ENCODE measurements around the gene ERG28. TPM values are rescaled to one million over a fixed set of nuclear protein-coding genes. Genes with fewer than 3 reads are reported as not detected.

Gene ERG28, protein sequence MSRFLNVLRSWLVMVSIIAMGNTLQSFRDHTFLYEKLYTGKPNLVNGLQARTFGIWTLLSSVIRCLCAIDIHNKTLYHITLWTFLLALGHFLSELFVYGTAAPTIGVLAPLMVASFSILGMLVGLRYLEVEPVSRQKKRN
- 31.0 and 36.1 TPM in 2 replicates for total RNA-seq (2022)
- Bru-seq, nascent RNA = percentile 74 among the genes with signal in this experiment
- percentile 73 among the genes with signal in this experiment for BruChase-seq, experiment 1, labeled RNA remaining after a 2-hour chase
- percentile 89 among the genes with signal in this experiment for BruChase-seq, experiment 2, labeled RNA remaining after a 6-hour chase
- long read RNA-seq, transcript ERG28-201 (5 exons, 2,633 nt) = major isoform, 238 of 265 reads
- long read RNA-seq, partial matches to known transcripts = 10 of 265 reads
- long read RNA-seq, other reads (novel, unspliced or antisense) = 17 of 265 reads

DNA sequence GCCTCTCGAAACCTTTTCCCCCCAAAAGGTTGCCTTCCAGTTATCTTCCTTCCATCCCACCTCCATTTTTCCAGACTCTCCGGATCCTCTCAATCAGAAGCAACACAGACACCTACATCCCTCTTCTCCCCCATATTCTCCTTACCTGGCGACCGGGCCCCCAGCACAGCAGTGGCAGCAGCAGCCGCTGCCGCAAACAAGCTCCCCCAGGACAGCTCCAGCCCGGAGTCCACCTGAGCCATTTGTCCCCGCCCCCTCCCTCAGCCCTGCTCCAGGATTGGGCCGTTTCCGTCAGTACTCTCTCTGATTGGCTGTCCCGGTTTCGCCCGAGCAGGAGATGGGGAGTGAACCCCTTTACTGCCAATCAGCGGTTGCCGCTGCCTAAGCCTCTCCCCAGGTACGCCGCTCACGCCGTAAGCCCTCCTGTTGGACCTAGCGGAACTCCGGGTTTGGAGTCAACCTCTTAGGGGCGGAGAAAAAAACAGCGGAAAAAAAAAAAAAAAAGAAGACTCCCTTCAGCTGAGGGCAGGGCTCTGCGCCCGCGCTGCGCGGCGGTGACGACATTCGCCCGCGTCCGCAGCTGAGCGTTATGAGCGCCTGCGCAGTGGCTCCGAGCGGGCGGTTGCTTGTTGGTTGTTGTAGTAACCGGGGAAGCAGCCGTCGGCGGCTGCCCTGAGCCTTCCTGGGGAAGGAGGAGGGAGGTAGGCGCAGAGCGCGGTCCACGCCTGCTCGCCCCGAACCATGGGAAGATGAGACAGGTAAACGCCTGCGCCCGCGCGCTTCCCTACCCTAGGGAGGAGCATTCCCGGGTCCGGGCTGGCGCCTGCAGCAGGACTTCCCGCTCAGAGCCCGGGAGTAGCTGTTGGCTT lies at the start of gene ERG28, which contains the start of gene TTLL5:
Gene ERG28 (minus strand): TSS at position 247 of the 869 bp plus-strand sequence. CDS start 3,374 bp downstream, outside the sequence.
Gene TTLL5 (plus strand): TSS at position 617 of the 869 bp plus-strand sequence. CDS start 1,904 bp downstream, outside the sequence.
- no peaks in the 10 kb centered on the region for H3K27me3 Mint-ChIP-seq (ENCODE audit: insufficient read depth, unreplicated experiment)
- peak within 1 kb of the TSS; percentile 92 for H3K27ac Mint-ChIP-seq (ENCODE audit: unreplicated experiment)
- H3K9me3 ChIP-seq = no peaks in the 10 kb centered on the region
- CTCF ChIA-PET = interaction anchor here (0.6 to 6.4 kb wide), 11 partner anchors 21 to 1409 kb away, joined by 3 to 65 read pairs (median 3); partner anchors contain the start of gene FLVCR2
- H3K4me3 Mint-ChIP-seq (ENCODE audit: unreplicated experiment) = peak within 1 kb of the TSS; percentile 92
- no peaks in the 10 kb centered on the region for H3K9me3 Mint-ChIP-seq (ENCODE audit: unreplicated experiment)
- BruUV-seq (replicated peaks) = no TSS peak
- peaks cover 27% of the 10 kb centered on the region for H3K36me3 Mint-ChIP-seq (ENCODE audit: insufficient read depth, unreplicated experiment)
- DNase-seq = peak; percentile 98 to 99
- no peaks in the 10 kb centered on the region for H3K4me1 Mint-ChIP-seq (ENCODE audit: low read depth, unreplicated experiment)
- H3K36me3 ChIP-seq (ENCODE audit: control insufficient read depth, insufficient read depth, low read length) = no peaks in the 10 kb centered on the region
- H3K4me1 ChIP-seq = no peaks in the 10 kb centered on the region
- POLR2A ChIA-PET = interaction anchor here (0.5 to 1.6 kb wide), 20 partner anchors 10 to 1946 kb away, joined by 3 to 11 read pairs (median 4); partner anchors contain the start of gene FLVCR2
- intact Hi-C loops (cut with micrococcal nuclease; ENCODE audit: unreplicated experiment) = loop anchor here (2.0 kb wide), 1 partner anchor 140 kb away; no protein-coding TSS in a partner anchor
- no peaks in the 10 kb centered on the region for H3K27me3 ChIP-seq (replicated peaks; ENCODE audit: control insufficient read depth, insufficient read depth, low read length)
- TF ChIP-seq, protein P1, sequence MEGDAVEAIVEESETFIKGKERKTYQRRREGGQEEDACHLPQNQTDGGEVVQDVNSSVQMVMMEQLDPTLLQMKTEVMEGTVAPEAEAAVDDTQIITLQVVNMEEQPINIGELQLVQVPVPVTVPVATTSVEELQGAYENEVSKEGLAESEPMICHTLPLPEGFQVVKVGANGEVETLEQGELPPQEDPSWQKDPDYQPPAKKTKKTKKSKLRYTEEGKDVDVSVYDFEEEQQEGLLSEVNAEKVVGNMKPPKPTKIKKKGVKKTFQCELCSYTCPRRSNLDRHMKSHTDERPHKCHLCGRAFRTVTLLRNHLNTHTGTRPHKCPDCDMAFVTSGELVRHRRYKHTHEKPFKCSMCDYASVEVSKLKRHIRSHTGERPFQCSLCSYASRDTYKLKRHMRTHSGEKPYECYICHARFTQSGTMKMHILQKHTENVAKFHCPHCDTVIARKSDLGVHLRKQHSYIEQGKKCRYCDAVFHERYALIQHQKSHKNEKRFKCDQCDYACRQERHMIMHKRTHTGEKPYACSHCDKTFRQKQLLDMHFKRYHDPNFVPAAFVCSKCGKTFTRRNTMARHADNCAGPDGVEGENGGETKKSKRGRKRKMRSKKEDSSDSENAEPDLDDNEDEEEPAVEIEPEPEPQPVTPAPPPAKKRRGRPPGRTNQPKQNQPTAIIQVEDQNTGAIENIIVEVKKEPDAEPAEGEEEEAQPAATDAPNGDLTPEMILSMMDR (IDR thresholded peaks at IDR 0.05; ENCODE audit: insufficient read depth in 1 of 2, low read depth in 1 of 2, low read length in 1 of 2, severe bottlenecking in 1 of 2, unreplicated experiment in 1 of 2) = no peak
- H3K4me3 ChIP-seq (ENCODE audit: low read depth, low read length) = peak within 1 kb of the TSS; percentile 87

DNA sequence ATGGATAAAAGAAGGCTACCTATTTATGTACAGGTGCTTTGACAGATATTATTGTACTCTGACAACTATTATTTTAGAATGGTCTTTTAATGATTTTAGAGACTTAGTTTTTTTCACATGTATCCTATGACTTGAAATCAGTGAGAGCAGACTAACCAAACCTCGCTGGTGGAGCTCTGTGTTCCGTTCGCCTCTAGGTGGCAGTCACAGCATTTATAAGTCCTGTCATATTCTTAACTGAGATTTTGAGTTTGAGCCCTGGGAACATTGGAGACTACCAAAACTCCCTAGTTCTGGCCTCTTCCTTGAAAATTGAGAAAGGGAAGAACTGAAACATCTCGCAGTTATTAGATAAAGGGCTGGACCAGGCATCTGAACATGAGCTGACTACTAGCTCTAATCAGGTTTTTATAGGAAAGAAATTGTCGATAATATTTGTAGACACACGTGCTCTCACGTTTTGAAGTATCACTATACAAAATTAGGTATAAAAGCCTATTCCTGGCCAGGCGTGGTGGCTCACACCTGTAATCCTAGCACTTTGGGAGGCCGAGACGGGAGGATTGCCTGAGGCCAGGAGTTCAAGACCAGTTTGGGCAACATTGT lies 48.6 kb upstream of the ERG28 start:
- Histone ChIP-seq H3K9me3 (no peaks in the 10 kb centered on the region), H3K4me1 (peaks cover 21% of the 10 kb centered on the region), H3K27me3 (replicated peaks; ENCODE audit: control insufficient read depth, insufficient read depth, low read length) (no peaks in the 10 kb centered on the region), H3K36me3 (ENCODE audit: control insufficient read depth, insufficient read depth, low read length) (no peaks in the 10 kb centered on the region), H3K4me3 (ENCODE audit: low read depth, low read length) (no peak overlapping the region)
- ChIA-PET POLR2A (no interaction called here), CTCF (interaction anchor here (0.5 to 5.4 kb wide), 26 partner anchors 12 to 788 kb away, joined by 3 to 85 read pairs (median 5); partner anchors contain the start of genes ERG28, FLVCR2, IFT43 and TGFB3)
- DNase-seq = peak; percentile 72 to 74
- Mint-ChIP-seq H3K9me3 (ENCODE audit: unreplicated experiment) (no peaks in the 10 kb centered on the region), H3K27ac (ENCODE audit: unreplicated experiment) (no peak overlapping the region), H3K27me3 (ENCODE audit: insufficient read depth, unreplicated experiment) (no peaks in the 10 kb centered on the region), H3K4me1 (ENCODE audit: low read depth, unreplicated experiment) (peaks cover 24% of the 10 kb centered on the region), H3K36me3 (ENCODE audit: insufficient read depth, unreplicated experiment) (peaks cover 13% of the 10 kb centered on the region), H3K4me3 (ENCODE audit: unreplicated experiment) (no peak overlapping the region)
- BruUV-seq (replicated peaks) = no TSS peak
- TF ChIP-seq, protein P1 (IDR thresholded peaks at IDR 0.05; ENCODE audit: insufficient read depth in 1 of 2, low read depth in 1 of 2, low read length in 1 of 2, severe bottlenecking in 1 of 2, unreplicated experiment in 1 of 2) = peak; percentile 69 to 76
- intact Hi-C loops (cut with micrococcal nuclease; ENCODE audit: unreplicated experiment) = loop anchor here (1.0 to 2.0 kb wide), 2 partner anchors 85 to 197 kb away; no protein-coding TSS in a partner anchor

Data from Caco-2 (cell line).